UCSD-AML1 (cell line): ENCODE results near the gene ITGA2.

Experiments
- DNase-seq: peaks from one replicate; lab custom pipeline; 2025; ENCODE audit not compliant: unreplicated experiment; lab: John Stamatoyannopoulos, UW

Gene ITGA2

DNA sequence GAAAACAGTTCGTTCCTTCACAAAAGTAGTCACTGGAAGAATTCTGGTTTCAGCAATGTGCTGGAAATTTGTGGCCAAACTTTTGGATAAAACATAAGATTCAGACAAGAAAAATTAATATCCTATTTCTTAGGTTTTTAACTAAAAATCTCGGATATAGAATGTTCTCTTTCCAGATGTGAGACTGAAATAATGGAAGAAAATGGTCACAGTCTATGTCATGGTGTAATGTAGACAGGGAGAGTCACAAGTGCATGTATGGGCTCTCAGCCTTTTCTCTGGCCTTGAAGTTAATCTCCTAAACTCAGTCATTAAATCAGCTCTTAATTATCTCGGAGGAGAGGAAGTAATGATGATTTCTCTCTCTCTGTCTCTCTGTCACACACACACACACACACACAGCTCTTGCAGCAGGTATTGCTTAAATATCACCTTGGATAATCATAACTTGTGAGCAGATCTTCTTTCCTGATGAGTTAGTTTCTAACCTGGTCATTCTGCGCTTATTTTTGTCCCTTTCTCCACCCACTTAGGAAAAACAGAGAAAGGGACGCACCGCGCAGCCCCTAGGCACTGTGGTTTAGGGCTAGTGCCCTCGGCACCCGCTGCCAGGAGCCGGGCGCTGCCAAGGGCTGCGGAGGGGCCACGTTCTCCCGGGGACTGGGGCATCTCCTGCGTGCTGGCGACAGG is 672 bp upstream of the ITGA2 start:
- no peak for DNase-seq

DNA sequence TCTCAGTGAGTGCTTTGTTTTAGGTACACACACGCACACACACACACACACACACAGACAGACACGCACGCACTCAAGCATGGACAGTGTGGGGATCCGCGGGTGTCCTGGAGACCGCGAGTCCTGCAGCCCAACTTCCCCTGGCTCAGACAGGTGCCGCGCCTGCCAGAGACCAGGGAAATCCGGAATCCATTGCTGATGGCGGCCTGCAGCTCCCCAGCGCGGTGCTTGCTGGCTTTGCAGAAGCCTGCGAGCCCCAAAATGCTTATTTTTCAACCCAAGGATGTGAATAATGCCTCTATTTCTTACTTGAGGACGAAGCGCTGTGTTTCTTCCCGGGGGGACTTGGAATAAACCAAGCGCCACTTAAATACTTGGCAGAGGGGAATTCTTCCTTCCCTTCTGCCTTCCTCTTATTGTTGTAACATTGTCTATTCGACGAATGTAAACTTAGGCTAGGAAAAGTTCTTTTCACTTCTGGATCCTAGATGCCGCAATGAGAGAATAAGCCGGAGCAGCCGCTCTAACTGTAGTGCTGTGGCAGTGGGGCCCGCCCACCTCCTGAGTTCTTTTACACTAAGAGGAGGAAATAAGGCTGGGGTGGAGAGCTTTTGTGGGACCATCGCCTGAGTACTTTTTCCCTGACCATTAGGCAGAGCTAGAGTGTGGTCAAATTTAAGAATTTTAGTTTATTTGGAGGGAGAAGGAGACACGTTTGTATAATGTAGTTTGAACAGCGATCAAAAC is 802 bp downstream of the ITGA2 start:
- peak; percentile 9 for DNase-seq

- DNase-seq, result no peak
Observed at GRCh38 chr5:52990528-52990925, 1.4 kb downstream of the ITGA2 start.

DNA sequence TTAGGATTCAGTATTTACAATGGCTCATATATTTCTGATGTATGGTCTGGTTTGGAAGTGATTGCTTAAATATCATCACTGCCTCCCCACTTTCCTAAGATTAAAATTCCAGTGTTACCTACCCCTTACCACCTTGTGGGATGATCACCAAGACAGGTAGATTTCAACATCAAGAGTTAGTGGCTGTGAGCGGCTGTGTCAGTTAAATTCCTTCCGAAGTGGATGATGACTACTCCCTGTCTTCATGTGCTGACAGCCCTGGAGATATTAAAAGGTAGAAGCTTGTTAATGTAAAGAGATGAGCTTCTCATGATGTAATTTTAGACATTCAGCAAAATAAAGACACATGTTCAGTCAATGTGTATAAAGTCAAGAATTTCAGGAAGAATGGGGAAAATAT is 4.2 kb downstream of the ITGA2 start:
- DNase-seq, result no peak

GRCh38 chr5:52994266-52994665 is 5.1 kb downstream of the ITGA2 start:
- no peak for DNase-seq

GRCh38 chr5:52995095-52995494 is 5.9 kb downstream of the ITGA2 start:
- no peak for DNase-seq

DNA sequence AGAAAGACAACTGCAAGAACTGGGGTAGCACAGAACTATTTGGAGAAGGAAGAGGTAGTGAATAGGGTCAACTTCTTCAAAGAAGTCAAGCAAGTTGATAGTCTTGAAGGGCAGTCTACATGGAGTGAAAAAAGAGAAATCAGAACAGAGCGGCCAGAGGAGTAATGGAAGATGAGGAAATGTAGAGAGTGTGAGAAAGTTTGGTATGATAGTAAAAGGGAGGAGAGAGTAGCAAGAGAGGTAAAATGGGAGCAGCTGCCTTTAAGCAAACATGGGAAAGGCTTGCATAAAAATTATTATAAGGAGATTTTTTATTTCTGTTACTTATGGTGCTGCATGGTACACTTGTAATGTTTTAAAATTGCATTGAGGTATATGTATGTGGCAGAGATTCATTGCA is 6.8 kb downstream of the ITGA2 start:
- DNase-seq, result no peak

- no peak for DNase-seq
Observed at GRCh38 chr5:52996979-52997378, 7.8 kb downstream of the ITGA2 start.

DNA sequence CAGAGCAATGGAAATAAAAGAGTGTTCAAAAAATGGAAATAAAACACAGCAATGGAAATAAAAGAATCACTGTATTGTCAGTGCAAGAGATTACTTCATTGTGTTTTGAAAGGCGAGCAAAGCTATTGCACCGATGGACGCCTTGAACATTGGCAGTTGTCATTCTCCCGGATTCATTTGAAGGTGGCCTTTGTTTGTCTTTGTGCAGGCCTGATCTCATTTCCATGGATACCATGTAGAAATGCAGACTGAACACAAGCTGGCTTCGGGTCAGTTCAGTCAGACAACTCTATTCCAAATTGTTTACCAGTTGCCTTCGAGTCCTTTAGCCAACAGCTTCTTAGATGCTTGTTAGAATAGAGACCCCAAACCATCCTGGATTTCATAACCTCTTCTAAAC is 8.3 kb downstream of the ITGA2 start:
- DNase-seq, result no peak

DNA sequence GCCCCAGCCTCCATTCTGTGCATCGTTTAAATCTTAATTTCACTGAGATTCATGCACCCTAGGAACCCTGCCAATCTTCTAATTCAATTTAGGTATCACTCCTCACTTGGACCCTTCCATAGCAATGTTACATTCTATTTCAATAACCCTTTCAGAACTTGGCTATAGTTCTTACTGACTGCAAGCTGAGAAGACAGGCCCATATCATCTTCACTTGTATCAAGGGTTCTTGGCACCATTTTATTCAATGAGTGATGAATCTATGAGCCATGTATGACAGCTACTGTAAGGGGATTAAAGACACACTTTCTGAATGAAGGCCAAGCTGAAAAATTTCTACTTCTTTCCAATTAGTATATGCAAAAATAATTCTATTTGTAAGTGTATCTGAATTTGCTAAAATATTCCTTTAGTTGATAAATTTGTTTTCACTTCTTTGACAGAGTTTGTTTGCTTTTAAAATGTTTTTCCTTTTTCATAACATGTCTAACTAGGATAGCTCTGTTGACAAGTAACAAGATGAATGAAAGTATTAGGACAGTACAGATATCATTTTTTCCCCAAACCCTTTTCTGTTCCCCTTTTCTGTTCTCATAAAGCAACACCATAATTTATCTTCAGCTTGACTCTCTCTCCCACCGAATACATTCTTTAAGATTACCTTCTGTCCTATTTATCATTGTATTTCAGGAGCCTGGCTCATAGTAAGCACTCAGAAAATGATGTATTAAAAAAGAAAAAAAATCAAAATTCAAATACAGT is 9.6 kb downstream of the ITGA2 start:
- DNase-seq, result no peak

GRCh38 chr5:52999344-52999949 is 10.3 kb downstream of the ITGA2 start:
- no peak for DNase-seq

- no peak for DNase-seq
Observed at GRCh38 chr5:53001541-53001940, 12.4 kb downstream of the ITGA2 start.

- DNase-seq, result no peak
Observed at GRCh38 chr5:53002491-53002890, 13.3 kb downstream of the ITGA2 start.

DNA sequence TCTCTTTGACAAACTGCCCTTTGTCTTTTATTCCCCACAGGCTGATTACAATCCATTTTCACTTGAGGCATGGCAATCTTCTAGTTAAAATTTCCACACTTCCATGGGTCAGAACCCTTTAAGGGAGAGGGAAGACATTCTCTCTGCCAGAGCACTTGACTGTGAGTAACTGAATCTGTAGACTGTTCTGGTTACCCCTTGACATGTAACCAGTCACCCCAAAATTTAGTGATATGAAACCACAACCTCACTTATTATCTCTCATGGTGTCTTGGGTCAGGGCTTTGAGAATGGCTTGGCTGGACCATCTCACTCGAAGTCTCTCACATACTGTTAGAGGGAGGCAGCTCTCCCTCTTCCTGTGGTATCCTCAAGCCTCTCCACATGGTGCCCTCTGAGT is 14.0 kb downstream of the ITGA2 start:
- DNase-seq, result no peak

- DNase-seq, result no peak
Observed at GRCh38 chr5:53006911-53007890, 18.0 kb downstream of the ITGA2 start.

- no peak for DNase-seq
Observed at GRCh38 chr5:53008751-53009150, 19.6 kb downstream of the ITGA2 start.

GRCh38 chr5:53009816-53010215 is 20.7 kb downstream of the ITGA2 start:
- DNase-seq, result no peak

- DNase-seq, result no peak
Observed at GRCh38 chr5:53010814-53011213, 21.7 kb downstream of the ITGA2 start.

- DNase-seq, result no peak
Observed at GRCh38 chr5:53011233-53011632, 22.1 kb downstream of the ITGA2 start.

DNA sequence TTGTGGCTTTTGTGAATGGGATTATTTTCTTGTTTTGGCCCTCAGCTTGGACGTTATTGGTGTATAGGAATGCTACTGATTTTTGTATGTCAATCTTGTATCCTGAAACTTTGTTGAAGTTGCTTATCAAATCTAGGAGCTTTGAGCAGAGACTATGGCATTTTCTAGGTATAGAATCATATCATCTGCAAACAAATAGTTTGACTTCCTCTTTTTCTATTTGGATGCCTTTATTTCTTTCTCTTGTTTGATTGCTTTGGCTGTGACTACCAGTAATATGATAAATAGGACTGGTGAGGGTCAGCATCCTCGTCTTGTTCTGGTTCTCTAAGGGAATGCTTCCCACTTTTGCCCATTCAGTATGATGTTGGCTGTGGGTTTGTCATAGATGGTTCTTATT is 24.7 kb downstream of the ITGA2 start:
- no peak for DNase-seq
